K562 (cell line): Measurements from ENCODE around the gene RNF215. TPM values are rescaled to one million over a fixed set of nuclear protein-coding genes. Genes with fewer than 3 reads are reported as not detected.

Experiments
- ASH1L ChIP-seq: fragments of 450-650 bp; IDR thresholded peaks from 2 replicates; pipeline ENCODE4 v1.6.1; 2018; ENCODE audit warnings: borderline replicate concordance, mild to moderate bottlenecking, low read depth; ENCODE audit not compliant: partially characterized antibody
- MGA ChIP-seq: fragments of 450-650 bp; IDR thresholded peaks from 2 replicates; pipeline ENCODE4 v1.6.1; 2016; ENCODE audit warnings: mild to moderate bottlenecking, moderate library complexity
- SUPT5H ChIP-seq: fragments of 450-650 bp; IDR thresholded peaks from 2 replicates; pipeline ENCODE4 v1.6.1; 2016
- polyA plus RNA-seq, 8 experiments: library from polyadenylated mRNA; depleted of rRNA in 4 of 8; stranded (reverse) in 5 of 8; unstranded in 3 of 8; fragments of >200 nt; fragmentation: Nextera tagmentation in 2 of 8; fragmentation: Illumina TruSeq in 1 of 8; extraction: Ambion mirVana in 2 of 8; extraction: Trizol in 1 of 8; gene quantifications; 2 replicates each; pipeline versions ENCODE4 v1.2.1 to v1.2.3, GENCODE V29; 2011 to 2014; ENCODE audit warnings: inconsistent platforms in 1 of 8, missing spikeins in 1 of 8
- total RNA-seq, 7 experiments: library from RNA; depleted of rRNA in 6 of 7; stranded (reverse); fragments of >200 nt in 6 of 7; fragmentation: Illumina TruSeq in 2 of 7; extraction: Trizol in 2 of 7; gene quantifications; 2 replicates each; pipeline versions ENCODE4 v1.2.1 to v1.2.3, GENCODE V29; 2011 to 2021; ENCODE audit warnings: low replicate concordance in 1 of 7
- TF ChIP-seq, protein P1 (sequence below): fragments of 250-450 bp; sonication (Bioruptor Pico); IDR thresholded peaks from 2 replicates; pipeline ENCODE4 v1.8.0; 2021; ENCODE audit warnings: moderate library complexity, mild to moderate bottlenecking, inconsistent platforms

Gene RNF215
- total and polyA plus RNA-seq, 9 of the 15 experiments (the other 6 are each of a cell fraction or from before 2014, with no cell fraction given): 0.08 to 9.8 (median 2.7) TPM

- TF ChIP-seq MGA (no peak), ASH1L (no peak), SUPT5H (no peak)
- TF ChIP-seq, protein P1, sequence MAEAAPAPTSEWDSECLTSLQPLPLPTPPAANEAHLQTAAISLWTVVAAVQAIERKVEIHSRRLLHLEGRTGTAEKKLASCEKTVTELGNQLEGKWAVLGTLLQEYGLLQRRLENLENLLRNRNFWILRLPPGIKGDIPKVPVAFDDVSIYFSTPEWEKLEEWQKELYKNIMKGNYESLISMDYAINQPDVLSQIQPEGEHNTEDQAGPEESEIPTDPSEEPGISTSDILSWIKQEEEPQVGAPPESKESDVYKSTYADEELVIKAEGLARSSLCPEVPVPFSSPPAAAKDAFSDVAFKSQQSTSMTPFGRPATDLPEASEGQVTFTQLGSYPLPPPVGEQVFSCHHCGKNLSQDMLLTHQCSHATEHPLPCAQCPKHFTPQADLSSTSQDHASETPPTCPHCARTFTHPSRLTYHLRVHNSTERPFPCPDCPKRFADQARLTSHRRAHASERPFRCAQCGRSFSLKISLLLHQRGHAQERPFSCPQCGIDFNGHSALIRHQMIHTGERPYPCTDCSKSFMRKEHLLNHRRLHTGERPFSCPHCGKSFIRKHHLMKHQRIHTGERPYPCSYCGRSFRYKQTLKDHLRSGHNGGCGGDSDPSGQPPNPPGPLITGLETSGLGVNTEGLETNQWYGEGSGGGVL (CRISPR knock-in tag): no peak
- TF ChIP-seq, all 486 proteins: peak for 0
Measured at GRCh38 chr22:30432096-30432495, 44.9 kb upstream of the RNF215 start (continued).
